CD4-positive, alpha-beta T cell treated with Interleukin-17A for 4 hours (primary cell): ENCODE measurements around the gene BTG3.

Experiments used
- DNase-seq: peaks from one replicate; pipeline ENCODE4 v3.0.0-alpha.2; 2020; ENCODE audit warnings: mixed read lengths

Gene BTG3

DNA sequence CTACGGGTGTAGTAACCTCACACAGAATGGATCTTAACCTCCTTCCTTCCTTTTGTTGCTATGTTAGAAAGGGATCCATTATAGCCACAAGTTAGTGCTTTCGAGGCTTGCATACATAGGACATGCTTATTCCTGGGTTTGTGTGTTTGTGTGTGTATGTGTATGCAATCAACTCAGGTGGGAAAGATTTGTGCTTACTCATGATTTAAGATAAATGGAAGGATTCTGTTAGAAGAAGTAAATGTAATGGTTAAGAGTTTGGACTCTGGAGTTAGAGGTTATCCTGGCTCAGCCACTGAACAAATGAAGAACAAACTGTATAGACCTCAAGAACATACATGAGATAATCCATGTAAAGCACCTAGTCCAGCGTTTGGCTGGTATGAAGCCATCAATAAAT is 28.8 kb downstream of the BTG3 start:
- no peak for DNase-seq

DNA sequence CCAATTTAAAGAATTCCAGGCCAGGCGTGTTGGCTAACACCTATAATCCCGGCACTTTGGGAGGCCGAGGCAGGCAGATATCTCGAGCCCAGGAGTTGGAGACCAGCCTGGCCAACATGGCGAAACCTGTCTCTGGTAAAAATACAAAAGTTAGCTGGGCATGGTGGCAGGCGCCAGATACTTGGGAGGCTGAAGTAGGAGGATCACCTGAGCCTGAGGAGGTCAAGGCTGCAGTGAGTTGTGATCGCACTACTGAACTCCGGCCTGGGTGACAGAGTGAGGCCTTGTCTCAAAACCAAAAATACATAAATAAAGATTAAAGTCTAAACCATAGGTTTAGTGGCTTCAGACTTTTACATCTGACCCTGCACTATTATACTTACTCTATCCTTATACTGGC is 32.4 kb downstream of the BTG3 start:
- no peak for DNase-seq

DNA sequence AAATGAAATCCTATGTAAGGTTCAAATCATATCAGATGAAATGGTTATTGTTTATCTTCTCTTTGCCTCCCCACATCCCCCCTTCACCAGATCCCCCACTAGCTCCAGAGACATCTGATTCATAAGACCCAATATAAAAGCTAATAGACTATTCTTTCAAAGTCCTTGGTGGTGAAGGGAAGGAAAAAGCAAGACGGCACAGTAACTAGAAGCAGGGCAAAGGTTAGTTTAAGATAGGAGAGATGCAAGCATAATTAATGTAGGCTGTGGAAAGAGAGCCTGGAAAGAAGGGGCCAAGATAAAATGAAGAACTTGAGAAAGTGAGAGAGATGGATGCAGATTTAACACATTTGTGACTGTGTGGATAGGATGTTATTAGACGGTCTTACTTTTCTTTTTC is 33.8 kb downstream of the BTG3 start:
- DNase-seq: no peak

DNA sequence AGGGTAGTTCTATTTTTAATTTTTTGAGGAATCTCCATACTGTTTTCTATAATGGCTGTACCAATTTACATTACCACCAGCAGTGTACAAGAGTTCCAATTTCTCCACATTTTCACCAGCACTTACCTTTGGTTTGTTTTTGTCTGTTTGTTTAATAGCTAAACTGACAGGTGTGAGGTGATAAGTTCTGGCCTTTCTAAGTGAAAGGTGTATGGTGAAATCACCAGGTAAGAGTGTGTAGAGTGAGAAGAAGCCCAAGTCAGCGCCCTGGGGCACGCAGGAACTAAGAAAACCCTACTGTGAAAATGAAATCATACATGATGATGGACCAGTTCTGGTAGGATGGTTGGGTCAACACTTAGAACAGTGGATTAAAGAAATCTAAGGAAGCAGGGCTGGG is 34.5 kb downstream of the BTG3 start:
- DNase-seq: no peak

DNA sequence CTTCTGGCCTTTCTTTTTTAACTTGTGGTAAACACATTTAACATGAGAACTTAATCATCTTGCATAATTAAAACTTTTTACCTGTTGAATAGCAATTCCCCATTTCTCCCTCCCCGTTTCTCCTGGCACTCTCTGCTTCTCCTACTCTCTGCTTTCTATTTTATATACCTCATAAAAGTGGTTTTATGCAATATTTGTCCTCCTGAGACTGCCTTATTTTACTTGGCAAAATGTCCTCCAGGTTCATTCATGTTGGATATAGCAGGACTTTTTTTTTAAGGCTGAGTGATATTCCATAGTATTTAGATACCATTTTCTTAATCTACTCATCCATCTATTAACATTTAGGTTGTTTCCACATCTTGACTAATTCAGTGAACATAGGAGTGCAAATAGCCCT is 35.0 kb downstream of the BTG3 start:
- DNase-seq: no peak

DNA sequence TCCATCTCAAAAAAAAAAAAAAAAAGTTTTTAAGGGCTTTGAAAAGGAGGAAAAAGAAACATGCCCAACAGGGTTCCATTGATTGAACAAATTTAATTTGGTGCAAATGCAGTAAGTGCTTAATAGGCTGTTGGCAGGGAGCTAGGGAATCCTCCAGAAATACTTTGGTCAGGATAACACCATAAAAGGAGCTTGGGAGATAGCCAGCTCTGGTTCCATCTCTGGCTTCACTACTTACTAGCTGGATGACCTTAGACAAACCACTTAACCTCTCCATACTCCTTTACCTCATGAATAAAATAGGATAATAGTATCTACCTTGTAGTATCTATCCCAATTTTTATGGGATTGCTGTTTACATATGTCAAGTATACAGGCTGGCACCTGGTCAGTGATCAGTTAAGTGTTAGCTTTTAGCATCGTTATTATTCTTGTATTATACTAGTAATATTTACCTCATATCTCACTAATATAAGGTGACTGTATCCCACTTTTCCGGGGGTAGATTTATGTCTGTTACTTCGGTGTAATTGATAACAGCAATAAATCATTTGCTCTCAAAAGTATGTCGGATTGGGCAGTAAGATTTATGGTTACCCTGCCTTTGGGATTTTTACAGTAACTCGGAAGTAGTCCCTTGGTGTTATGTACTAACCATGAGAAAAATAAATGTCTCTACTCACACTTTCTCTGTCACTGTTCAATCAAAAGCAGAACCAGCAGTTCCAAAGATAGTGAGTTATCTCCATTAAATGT is 36.4 kb downstream of the BTG3 start:
- DNase-seq: no peak

DNA sequence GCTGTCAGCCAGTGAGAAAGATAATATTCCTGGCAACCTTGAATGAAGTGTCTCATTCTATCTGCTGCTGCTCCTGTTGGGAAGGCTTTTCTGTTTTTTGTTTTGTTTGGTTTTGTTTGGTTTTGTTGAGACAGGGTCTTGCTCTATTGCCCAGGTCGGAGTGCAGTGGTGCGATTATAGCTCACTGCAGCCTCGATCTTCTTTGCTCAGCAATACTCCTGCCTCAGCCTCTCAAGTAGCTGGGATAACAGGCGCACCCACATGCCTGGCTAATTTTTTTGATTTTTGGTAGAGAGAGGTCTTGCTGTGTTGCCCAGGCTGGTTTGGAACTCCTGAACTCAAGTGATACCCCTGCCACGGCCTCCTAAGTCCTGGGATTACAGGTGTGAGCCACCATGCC is 37.6 kb downstream of the BTG3 start:
- no peak for DNase-seq

DNA sequence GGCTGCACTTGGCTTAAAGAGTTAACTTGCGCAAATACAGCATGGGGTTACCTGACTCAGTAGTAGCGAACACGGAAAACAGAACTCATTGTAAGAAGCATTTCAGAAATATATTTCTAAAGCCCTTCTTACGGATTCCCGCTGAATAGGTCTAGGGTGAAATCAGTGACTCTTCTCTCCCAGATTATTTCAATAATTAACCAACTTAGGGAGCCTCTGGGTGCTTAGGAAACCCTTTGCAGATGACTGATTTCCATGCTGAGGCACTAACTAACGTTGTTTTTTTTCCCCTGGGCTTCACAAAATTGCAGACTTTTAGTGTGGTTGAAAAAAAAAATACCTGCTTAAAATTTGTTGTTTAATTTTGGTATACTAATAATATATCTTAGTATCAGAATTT is 40.3 kb downstream of the BTG3 start:
- DNase-seq: no peak

DNA sequence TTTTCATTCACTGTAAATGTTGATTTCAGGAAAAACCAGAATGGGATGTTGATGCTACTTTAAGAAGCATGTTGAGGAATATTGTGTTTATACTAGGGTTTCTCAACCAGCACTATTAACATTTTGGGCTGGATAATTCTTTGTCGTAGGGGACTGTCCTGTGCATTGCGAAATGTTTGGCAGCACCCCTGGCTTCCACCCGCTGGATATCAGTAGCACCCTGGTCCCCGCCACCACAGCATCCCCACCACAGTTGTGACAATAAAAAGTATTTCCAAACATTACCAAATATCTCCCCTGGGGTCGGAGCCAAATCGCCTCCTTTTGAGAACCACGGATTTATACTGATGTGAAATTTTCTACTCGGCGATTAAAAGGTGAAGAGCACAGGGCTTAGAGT is 41.9 kb downstream of the BTG3 start:
- no peak for DNase-seq

DNA sequence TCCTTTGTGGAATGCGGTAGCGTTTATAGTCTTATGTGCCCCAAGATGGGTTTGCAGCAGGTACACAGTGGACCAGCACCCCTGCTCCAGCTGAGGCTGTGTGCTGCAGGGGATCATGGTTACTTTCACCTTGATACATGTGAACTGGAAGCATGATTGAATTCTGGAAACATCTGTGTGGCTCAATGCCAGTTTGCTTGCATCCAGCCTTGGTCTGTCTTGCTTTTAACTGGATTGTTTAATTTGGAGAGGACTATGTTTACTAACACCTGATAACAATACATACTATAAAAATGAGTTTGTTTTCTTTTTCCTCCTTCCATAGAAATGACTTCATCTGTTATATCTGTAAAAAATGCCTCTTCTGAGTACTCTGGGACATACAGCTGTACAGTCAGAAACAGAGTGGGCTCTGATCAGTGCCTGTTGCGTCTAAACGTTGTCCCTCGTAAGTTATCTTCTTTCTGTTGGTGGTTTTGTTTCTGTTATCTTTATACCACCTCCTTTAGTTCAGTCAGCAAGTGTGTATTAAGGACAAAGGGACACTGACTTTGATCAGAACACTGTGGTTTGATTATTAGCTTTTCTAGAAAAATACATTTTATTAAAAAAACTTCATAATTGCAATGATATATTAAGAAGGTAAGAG is 52.2 kb downstream of the BTG3 start:
- DNase-seq: no peak

DNA sequence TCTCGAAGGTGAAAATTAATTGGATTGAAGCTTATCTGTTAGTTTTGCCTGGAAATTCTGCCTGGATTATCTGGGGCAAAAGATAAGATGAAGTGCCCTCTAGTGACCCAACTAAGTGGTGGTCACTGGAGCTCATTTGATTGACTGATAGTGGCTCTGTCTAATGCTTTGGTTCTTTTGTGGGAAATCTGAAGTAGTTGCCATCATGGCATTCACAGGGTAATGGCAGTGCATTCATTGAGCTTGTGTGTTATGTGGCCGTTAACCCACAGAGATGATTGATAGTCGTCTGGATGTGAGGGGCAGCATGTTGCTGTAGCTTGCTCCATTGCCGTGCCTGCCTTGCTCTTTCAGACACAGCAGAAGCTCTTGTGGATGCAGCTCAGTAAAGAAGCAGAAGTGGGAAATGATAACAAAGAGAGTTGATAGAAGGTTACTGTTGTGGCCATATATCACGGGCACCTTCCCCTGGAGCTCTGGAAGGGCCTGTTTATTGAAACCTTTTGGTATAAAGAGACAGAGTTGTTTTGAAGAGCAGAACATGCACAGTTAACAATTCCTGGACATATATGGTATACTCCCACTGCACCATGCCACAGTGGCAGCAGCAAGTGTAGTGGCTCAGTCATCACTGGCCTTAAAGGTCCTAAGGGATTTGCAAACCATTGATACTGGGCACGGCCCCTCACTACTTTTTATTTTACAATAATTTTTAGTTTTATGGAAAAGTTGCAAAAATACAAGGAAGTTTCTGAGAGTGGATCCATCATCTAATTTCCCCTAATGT is 57.8 kb downstream of the BTG3 start:
- DNase-seq: no peak

DNA sequence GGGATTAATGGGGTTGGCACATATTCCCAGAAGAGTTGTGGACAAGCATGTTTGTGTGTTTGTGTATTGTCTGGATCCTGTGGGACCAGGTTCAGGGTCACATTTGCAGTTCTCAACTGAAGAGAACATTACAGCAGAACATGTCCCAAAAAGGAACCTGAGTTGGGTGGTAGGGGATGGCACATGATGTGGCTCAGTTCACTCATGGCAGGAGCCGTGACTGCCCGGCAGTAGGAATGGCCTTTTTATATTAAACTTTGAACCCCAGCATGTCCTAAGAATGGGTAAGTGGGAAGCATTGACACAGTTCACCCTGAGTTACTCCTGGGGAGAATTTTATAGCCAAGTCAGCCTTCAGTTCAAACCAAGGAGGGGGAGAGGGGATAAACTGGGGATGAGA is 58.6 kb downstream of the BTG3 start:
- DNase-seq: no peak

DNA sequence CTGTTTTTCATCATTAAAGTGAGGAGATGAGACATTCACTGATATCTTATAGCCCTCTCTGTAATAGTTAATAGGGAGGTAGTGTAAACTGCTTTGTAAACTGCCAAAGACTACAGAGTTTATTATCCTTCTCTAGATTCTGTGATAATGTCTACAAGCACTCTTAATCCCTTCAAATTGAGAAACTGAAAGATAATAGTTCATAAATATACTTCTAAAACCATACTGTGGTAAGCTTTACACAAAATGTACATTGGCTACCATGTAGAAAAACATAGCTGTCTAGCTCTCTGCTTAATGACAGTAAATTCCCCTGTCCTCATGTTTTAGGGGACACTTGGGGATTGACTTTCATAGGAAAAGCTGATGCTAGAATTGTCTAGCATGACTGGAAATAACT is 60.3 kb downstream of the BTG3 start:
- DNase-seq: no peak

DNA sequence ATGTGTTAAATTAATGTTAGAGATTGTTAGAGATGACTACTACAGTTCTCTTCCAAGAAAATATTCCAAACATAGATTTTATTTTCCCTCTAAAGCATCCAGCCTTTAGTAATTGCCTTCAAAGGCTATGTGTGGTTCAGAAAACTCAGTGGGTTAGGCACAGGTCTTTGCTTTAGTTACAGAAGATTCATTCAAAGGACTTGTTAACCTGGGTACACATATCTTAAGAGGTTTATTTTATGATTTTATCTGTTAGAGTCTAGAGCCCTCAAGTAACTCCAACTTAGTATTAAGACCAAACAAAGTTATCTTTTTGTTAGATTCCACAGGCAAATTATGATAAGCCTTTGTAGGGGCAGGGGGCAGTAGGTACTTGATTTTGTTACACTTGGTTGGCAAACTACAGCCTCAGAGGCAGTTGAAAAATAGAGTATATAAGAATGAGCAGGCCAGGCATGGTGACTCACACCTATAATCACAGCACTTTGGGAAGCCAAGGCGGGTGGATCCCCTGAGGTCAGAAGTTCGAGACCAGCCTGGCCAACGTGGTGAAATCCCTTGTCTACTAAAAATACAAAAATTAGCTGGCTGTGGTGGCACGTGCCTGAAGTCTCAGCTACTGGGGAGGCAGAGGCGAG is 61.9 kb downstream of the BTG3 start:
- DNase-seq: no peak

DNA sequence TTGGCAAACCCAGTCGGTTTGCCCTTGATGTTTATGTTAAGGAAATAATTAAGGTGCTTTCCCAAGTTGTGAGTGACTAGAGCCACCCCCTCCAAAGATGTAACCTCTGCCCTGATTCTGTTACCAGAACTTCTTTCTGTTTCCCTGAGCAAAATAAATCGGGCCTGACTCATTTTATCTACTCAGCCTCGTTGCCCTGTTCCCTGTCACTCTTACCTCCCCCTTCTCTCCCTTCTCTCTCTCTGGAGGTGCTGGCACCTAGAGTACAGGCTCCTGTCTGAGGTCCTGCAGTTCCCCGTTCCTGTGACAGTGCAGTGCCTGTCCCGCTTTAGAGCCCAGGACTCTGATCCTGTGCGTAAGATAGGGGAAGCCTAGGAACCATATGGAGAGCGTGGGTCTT is 64.4 kb downstream of the BTG3 start:
- no peak for DNase-seq

DNA sequence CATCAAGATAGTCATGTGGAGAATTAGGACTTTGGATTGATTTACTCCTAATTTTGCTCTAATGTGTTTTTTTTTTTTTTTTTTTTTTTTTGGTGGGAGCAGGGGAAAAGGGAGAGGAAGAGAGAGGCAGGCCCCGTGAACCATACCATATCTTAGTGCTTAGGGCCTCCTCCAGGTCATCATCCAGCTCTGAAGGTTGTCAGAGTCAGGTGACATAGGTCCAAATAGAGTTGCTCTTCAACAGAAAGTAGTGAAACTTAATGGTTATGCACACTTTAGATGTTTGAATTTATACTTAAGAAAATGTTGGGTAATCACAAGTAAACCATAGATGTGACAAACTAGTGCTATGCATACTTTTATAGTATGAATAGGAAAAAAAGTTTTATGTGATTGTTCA is 67.7 kb downstream of the BTG3 start:
- DNase-seq: no peak
